ENCODE measurements around the gene MYRIP.

MYRIP gene

DNA sequence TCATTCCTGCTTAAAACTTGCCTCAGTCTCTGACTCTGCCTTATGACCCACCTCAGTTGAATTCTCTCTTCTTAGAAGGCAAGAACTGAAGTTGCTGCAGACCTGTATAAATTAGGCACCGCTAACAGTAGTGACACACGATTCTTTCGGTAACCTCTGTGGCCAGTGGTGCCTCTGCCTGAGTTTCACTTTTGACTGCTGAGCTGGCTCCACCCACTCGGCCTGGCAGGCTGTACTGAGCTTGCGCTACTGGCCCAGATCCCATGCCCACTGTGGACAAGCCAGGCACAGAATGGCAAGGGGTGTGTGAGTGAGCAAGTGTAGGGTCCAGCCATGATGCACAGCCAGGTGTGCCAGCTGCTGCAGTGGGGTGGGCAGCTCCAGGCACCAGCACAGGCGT, 481.0 kb downstream of the MYRIP start:
- H3K9me3 ChIP-seq (ENCODE audit: control insufficient read depth, insufficient read depth, low read length) = peaks cover 10% of the 10 kb centered on the region; the same call in 1 of the 2 replicates
- TF ChIP-seq EZH2phosphoT487 (IDR thresholded peaks at IDR 0.05; ENCODE audit: borderline replicate concordance, low read length) = no peak
- TF ChIP-seq, protein P1, sequence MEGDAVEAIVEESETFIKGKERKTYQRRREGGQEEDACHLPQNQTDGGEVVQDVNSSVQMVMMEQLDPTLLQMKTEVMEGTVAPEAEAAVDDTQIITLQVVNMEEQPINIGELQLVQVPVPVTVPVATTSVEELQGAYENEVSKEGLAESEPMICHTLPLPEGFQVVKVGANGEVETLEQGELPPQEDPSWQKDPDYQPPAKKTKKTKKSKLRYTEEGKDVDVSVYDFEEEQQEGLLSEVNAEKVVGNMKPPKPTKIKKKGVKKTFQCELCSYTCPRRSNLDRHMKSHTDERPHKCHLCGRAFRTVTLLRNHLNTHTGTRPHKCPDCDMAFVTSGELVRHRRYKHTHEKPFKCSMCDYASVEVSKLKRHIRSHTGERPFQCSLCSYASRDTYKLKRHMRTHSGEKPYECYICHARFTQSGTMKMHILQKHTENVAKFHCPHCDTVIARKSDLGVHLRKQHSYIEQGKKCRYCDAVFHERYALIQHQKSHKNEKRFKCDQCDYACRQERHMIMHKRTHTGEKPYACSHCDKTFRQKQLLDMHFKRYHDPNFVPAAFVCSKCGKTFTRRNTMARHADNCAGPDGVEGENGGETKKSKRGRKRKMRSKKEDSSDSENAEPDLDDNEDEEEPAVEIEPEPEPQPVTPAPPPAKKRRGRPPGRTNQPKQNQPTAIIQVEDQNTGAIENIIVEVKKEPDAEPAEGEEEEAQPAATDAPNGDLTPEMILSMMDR (IDR thresholded peaks at IDR 0.05; ENCODE audit: low read depth, low read length, poor library complexity, severe bottlenecking) = no peak
- H3K9me2 ChIP-seq (replicated peaks; ENCODE audit: control insufficient read depth, low read length) = no peaks in the 10 kb centered on the region
- no peaks in the 10 kb centered on the region for H3F3A ChIP-seq (ENCODE audit: control insufficient read depth, insufficient read depth)
- no peak overlapping the region for H3K4me2 ChIP-seq (ENCODE audit: low read length)
- H3K36me3 ChIP-seq (ENCODE audit: control insufficient read depth, low read length) = no peaks in the 10 kb centered on the region
- no peaks in the 10 kb centered on the region for H4K20me1 ChIP-seq (ENCODE audit: control insufficient read depth, insufficient read depth, low read depth, low read length)
- no peaks in the 10 kb centered on the region for H3K4me1 ChIP-seq (ENCODE audit: control insufficient read depth, low read length)
- H3K4me3 ChIP-seq (ENCODE audit: low read length) = no peak overlapping the region
- H3K27ac ChIP-seq (ENCODE audit: low read depth, low read length) = no peak overlapping the region
- H3K79me2 ChIP-seq (ENCODE audit: control insufficient read depth, low read length) = no peaks in the 10 kb centered on the region
- H3K27me3 ChIP-seq (ENCODE audit: control insufficient read depth, low read length) = no peaks in the 10 kb centered on the region

DNA sequence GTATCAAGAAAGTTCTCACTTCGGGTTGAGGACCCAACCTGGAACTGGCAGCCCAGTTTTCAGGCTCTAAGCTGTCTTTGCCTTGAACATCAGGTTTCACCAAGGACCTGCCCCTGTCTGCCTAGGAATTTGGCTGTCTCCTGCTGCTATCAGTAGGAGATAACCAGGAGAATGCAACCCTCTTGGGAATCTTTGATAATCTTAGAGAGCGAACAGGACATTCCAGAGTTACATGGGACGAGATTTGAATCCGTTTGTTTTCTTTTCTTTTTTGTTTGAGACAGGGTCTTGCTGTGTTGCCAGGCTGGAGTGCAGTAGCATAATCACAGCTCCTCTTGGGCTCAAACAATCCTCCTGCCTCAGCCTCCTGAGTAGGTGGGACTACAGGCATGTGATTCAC, 482.1 kb downstream of the MYRIP start:
- Histone ChIP-seq H3K9me2 (replicated peaks; ENCODE audit: control insufficient read depth, low read length) (no peaks in the 10 kb centered on the region), H3K4me1 (ENCODE audit: control insufficient read depth, low read length) (no peaks in the 10 kb centered on the region), H3K79me2 (ENCODE audit: control insufficient read depth, low read length) (no peaks in the 10 kb centered on the region), H3F3A (ENCODE audit: control insufficient read depth, insufficient read depth) (no peaks in the 10 kb centered on the region), H3K27ac (ENCODE audit: low read depth, low read length) (no peak overlapping the region), H3K36me3 (ENCODE audit: control insufficient read depth, low read length) (no peaks in the 10 kb centered on the region), H3K27me3 (ENCODE audit: control insufficient read depth, low read length) (no peaks in the 10 kb centered on the region), H3K4me3 (ENCODE audit: low read length) (no peak overlapping the region), H3K4me2 (ENCODE audit: low read length) (no peak overlapping the region), H4K20me1 (ENCODE audit: control insufficient read depth, insufficient read depth, low read depth, low read length) (no peaks in the 10 kb centered on the region), H3K9me3 (ENCODE audit: control insufficient read depth, insufficient read depth, low read length) (peaks cover 10% of the 10 kb centered on the region; the same call in 1 of the 2 replicates)
- TF ChIP-seq EZH2phosphoT487 (IDR thresholded peaks at IDR 0.05; ENCODE audit: borderline replicate concordance, low read length) = no peak
- TF ChIP-seq, protein P1 (IDR thresholded peaks at IDR 0.05; ENCODE audit: low read depth, low read length, poor library complexity, severe bottlenecking) = no peak

DNA sequence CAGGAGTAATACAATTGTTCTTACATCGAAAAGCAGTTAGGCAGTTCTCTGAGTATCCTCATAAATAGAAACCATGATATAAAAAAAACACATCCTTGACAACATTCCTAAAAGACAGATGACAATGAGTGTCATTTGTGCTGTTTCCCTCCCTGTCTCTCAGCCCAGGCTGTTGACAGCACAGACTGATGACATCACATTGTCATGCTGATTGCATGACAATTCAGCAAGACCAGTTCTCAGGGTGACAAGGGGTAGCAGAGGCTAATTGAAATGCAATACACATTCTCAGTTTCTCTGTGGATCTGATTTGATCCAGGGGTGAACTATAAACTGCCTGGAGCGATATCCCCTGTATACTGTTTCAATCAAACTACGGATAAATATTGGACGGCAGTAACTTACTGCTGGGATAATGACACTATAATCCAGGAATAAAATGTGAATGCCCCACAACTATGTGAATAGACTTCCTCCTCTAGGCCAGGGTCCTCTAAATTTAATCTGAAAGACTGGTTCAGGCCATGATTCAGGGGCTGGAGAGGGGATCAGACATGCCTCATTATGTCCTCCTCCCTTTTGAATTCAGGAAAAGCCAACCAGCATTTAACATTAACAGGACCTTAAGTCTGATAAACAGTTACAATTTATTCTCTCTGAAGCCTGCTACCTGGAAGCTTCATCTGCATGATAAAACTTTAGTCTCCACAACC, 483.4 kb downstream of the MYRIP start:
- no peak overlapping the region for H3K27ac ChIP-seq (ENCODE audit: low read depth, low read length)
- H3K4me3 ChIP-seq (ENCODE audit: low read length) = no peak overlapping the region
- no peaks in the 10 kb centered on the region for H4K20me1 ChIP-seq (ENCODE audit: control insufficient read depth, insufficient read depth, low read depth, low read length)
- H3K9me2 ChIP-seq (replicated peaks; ENCODE audit: control insufficient read depth, low read length) = no peaks in the 10 kb centered on the region
- TF ChIP-seq, protein P1 (IDR thresholded peaks at IDR 0.05; ENCODE audit: low read depth, low read length, poor library complexity, severe bottlenecking) = no peak
- no peak for TF ChIP-seq EZH2phosphoT487 (IDR thresholded peaks at IDR 0.05; ENCODE audit: borderline replicate concordance, low read length)
- no peaks in the 10 kb centered on the region for H3K36me3 ChIP-seq (ENCODE audit: control insufficient read depth, low read length)
- no peaks in the 10 kb centered on the region for H3F3A ChIP-seq (ENCODE audit: control insufficient read depth, insufficient read depth)
- H3K4me2 ChIP-seq (ENCODE audit: low read length) = no peak overlapping the region
- no peaks in the 10 kb centered on the region for H3K79me2 ChIP-seq (ENCODE audit: control insufficient read depth, low read length)
- no peaks in the 10 kb centered on the region for H3K4me1 ChIP-seq (ENCODE audit: control insufficient read depth, low read length)
- H3K27me3 ChIP-seq (ENCODE audit: control insufficient read depth, low read length) = no peaks in the 10 kb centered on the region
- peaks cover 10% of the 10 kb centered on the region; the same call in 1 of the 2 replicates for H3K9me3 ChIP-seq (ENCODE audit: control insufficient read depth, insufficient read depth, low read length)

All from DOHH2 (cell line).